H1 (cell line): ENCODE measurements around the gene LY9. TPM values are rescaled to one million over a fixed set of nuclear protein-coding genes. Genes with fewer than 3 reads are reported as not detected.
A peak's percentile ranks its signal among the peaks of the same experiment; 100 is the strongest.

ENCODE experiments used
- CTCF ChIA-PET: fragments of 300-600 bp; sonication (Branson Sonifier 250); formaldehyde crosslinking; loops from one replicate; lab custom pipeline; 2021; ENCODE audit not compliant: partially characterized antibody; lab: Charles Lee
- POLR2A ChIA-PET: fragments of 300-600 bp; sonication (Branson Sonifier 250); formaldehyde crosslinking; loops from one replicate; lab custom pipeline; 2021; ENCODE audit warnings: inconsistent platforms; ENCODE audit not compliant: partially characterized antibody; lab: Charles Lee
- DNase-seq, 2 experiments: peaks; one replicate each; pipeline versions ENCODE4 v3.0.0 to v3.0.0-alpha.2; 2010 to 2022; ENCODE audit warnings: low spot score in 2 of 2, low read depth in 1 of 2, mixed read lengths in 1 of 2
- FAIRE-seq: peaks from 2 replicates; lab custom pipeline; 2011; peaks lifted over from hg19 to GRCh38; lab: Jason Lieb, UNC
- H2AFZ ChIP-seq: 2 replicates; pipeline ENCODE4 v1.8.1; 2012; ENCODE audit warnings: low read length, inconsistent platforms
- H2AK5ac ChIP-seq: 2 replicates; pipeline ENCODE4 v1.6.1; 2013; ENCODE audit warnings: low read depth, low read length
- H2BK120ac ChIP-seq: replicated peaks from 2 replicates; pipeline ENCODE3; 2013; ENCODE audit warnings: low read depth, low read length, inconsistent platforms
- H2BK12ac ChIP-seq: 2 replicates; pipeline ENCODE4 v1.6.1; 2013; ENCODE audit warnings: low read depth, low read length
- H2BK15ac ChIP-seq: 2 replicates; pipeline ENCODE4 v1.6.1; 2013; ENCODE audit warnings: low read length
- H2BK20ac ChIP-seq: 2 replicates; pipeline ENCODE4 v1.6.1; 2013; ENCODE audit warnings: low read length
- H2BK5ac ChIP-seq: 2 replicates; pipeline ENCODE4 v1.6.1; 2013; ENCODE audit warnings: low read depth, low read length
- H3K14ac ChIP-seq: 2 replicates; pipeline ENCODE4 v1.6.1; 2013; ENCODE audit warnings: inconsistent platforms; ENCODE audit not compliant: insufficient read length
- H3K18ac ChIP-seq: 2 replicates; pipeline ENCODE4 v1.6.1; 2013; ENCODE audit warnings: low read length; ENCODE audit errors: extremely low read depth
- H3K23ac ChIP-seq: 2 replicates; pipeline ENCODE4 v1.6.1; 2013; ENCODE audit warnings: inconsistent platforms; ENCODE audit not compliant: insufficient read length
- H3K23me2 ChIP-seq: 2 replicates; pipeline ENCODE4 v1.6.1; 2013; ENCODE audit warnings: low read depth, low read length
- H3K27ac ChIP-seq: 2 replicates; pipeline ENCODE4 v1.6.1; 2011; ENCODE audit warnings: low read depth, low read length, inconsistent platforms
- H3K27me3 ChIP-seq, 4 experiments: replicated peaks in 1 of 4; 1 replicate in 1 of 4; 2 replicates in 3 of 4; pipeline versions ENCODE4 v1.6.1 to v1.8.1; 2011 to 2013; ENCODE audit warnings: low read length in 3 of 4, mild to moderate bottlenecking in 3 of 4, inconsistent platforms in 2 of 4, mixed read lengths in 2 of 4, moderate library complexity in 1 of 4; ENCODE audit not compliant: control insufficient read depth in 3 of 4, insufficient read depth in 3 of 4; ENCODE audit errors: extremely low read depth in 1 of 4
- H3K36me3 ChIP-seq, 4 experiments: 2 replicates each; pipeline versions ENCODE4 v1.6.1 to v1.8.1; 2011 to 2013; ENCODE audit warnings: mild to moderate bottlenecking in 4 of 4, low read length in 3 of 4, moderate library complexity in 2 of 4, control low read depth in 1 of 4, inconsistent platforms in 1 of 4; ENCODE audit not compliant: insufficient read depth in 4 of 4, control insufficient read depth in 2 of 4
- H3K4ac ChIP-seq: replicated peaks from 2 replicates; pipeline ENCODE3; 2013; ENCODE audit warnings: low read length, low read depth, mixed read lengths, inconsistent platforms; ENCODE audit not compliant: insufficient read length
- H3K4me1 ChIP-seq, 4 experiments: replicated peaks in 1 of 4; 1 replicate in 1 of 4; 2 replicates in 3 of 4; pipeline versions ENCODE4 v1.6.1 to v1.8.1; 2011 to 2013; ENCODE audit warnings: low read length in 3 of 4, inconsistent platforms in 2 of 4, mixed read lengths in 1 of 4; ENCODE audit not compliant: insufficient read depth in 4 of 4, control insufficient read depth in 3 of 4
- H3K4me2 ChIP-seq, 2 experiments: 2 replicates each; pipeline versions ENCODE4 v1.6.1 to v1.8.1; 2011 to 2013; ENCODE audit warnings: low read depth in 2 of 2, low read length in 2 of 2, control low read depth in 1 of 2, inconsistent platforms in 1 of 2, mild to moderate bottlenecking in 1 of 2; ENCODE audit not compliant: insufficient read depth in 1 of 2
- H3K4me3 ChIP-seq, 4 experiments: fragments of 200-600, 300-600 bp in 1 of 4; sonication (generic), shearing (Covaris generic), sonication (Bioruptor Twin) in 1 of 4; 2 replicates each; pipeline versions ENCODE4 v1.5.1 to v1.8.1; 2011 to 2016; ENCODE audit warnings: low read length in 4 of 4, low read depth in 3 of 4, control low read depth in 2 of 4, inconsistent platforms in 2 of 4, mild to moderate bottlenecking in 2 of 4, mixed read lengths in 1 of 4, moderate library complexity in 1 of 4; ENCODE audit not compliant: insufficient read depth in 2 of 4; ENCODE audit errors: extremely low read depth in 1 of 4
- H3K56ac ChIP-seq: replicated peaks from 2 replicates; pipeline ENCODE3; 2013; ENCODE audit warnings: low read depth, mild to moderate bottlenecking, mixed read lengths, low read length, inconsistent platforms; ENCODE audit not compliant: insufficient read length
- H3K79me1 ChIP-seq: 2 replicates; pipeline ENCODE4 v1.6.1; 2013; ENCODE audit warnings: low read depth, low read length, control low read depth
- H3K79me2 ChIP-seq, 2 experiments: 2 replicates each; pipeline versions ENCODE4 v1.6.1 to v1.8.1; 2012 to 2013; ENCODE audit warnings: low read length in 2 of 2, mild to moderate bottlenecking in 2 of 2, inconsistent platforms in 1 of 2; ENCODE audit not compliant: insufficient read depth in 2 of 2, control insufficient read depth in 1 of 2
- H3K9ac ChIP-seq, 4 experiments: replicated peaks in 1 of 4; 1 replicate in 1 of 4; 2 replicates in 3 of 4; pipeline versions ENCODE4 v1.6.1 to v1.8.1; 2011 to 2013; ENCODE audit warnings: low read depth in 3 of 4, low read length in 3 of 4, control low read depth in 2 of 4, mild to moderate bottlenecking in 2 of 4, moderate library complexity in 2 of 4, inconsistent platforms in 1 of 4; ENCODE audit errors: extremely low read depth in 1 of 4
- H3K9me3 ChIP-seq, 2 experiments: 2 replicates each; pipeline versions ENCODE4 v1.6.1 to v1.8.1; 2012 to 2013; ENCODE audit warnings: mild to moderate bottlenecking in 2 of 2, moderate library complexity in 2 of 2, control low read depth in 1 of 2, inconsistent platforms in 1 of 2, low read depth in 1 of 2, low read length in 1 of 2, mixed read lengths in 1 of 2; ENCODE audit not compliant: insufficient read depth in 2 of 2
- H4K20me1 ChIP-seq, 2 experiments: replicated peaks in 1 of 2; 2 replicates each; pipeline versions ENCODE3 to v1.8.1; 2011 to 2013; ENCODE audit warnings: inconsistent platforms in 2 of 2, low read length in 2 of 2, mild to moderate bottlenecking in 1 of 2; ENCODE audit not compliant: insufficient read depth in 2 of 2, control insufficient read depth in 1 of 2
- H4K5ac ChIP-seq: 2 replicates; pipeline ENCODE4 v1.6.1; 2013; ENCODE audit warnings: low read length, low read depth, mixed read lengths, inconsistent platforms; ENCODE audit not compliant: insufficient read length
- H4K8ac ChIP-seq: 2 replicates; pipeline ENCODE4 v1.8.0; 2013; ENCODE audit warnings: mild to moderate bottlenecking, moderate library complexity, low read length, inconsistent platforms; ENCODE audit not compliant: insufficient read depth; ENCODE audit errors: extremely low read depth
- H4K91ac ChIP-seq: replicated peaks from 2 replicates; pipeline ENCODE3; 2013; ENCODE audit warnings: low read length, mixed read lengths, inconsistent platforms; ENCODE audit not compliant: insufficient read length
- RAD21 ChIP-seq, 2 experiments: IDR thresholded peaks in 1 of 2; conservative IDR thresholded peaks in 1 of 2; 2 replicates each; pipeline ENCODE4 v1.6.1; 2011; ENCODE audit warnings: low read depth in 2 of 2, low read length in 2 of 2, improper control_type of control experiment in 1 of 2, inconsistent platforms in 1 of 2, mild to moderate bottlenecking in 1 of 2, moderate library complexity in 1 of 2
- SP1 ChIP-seq: IDR thresholded peaks from 2 replicates; pipeline ENCODE4 v1.6.1; 2011; ENCODE audit warnings: low read depth, low read length
- WGBS, 2 experiments: shearing (Covaris generic) in 1 of 2; methylation state at CpG; one replicate each; pipeline versions ENCODE4 v1.1.6 to v1.1.7; 2013 to 2015; ENCODE audit warnings: low lambda C conversion rate in 2 of 2, mixed read lengths in 2 of 2, inconsistent platforms in 1 of 2, low coverage in 1 of 2, missing lambda C conversion rate in 1 of 2; ENCODE audit not compliant: insufficient replicate concordance in 2 of 2, insufficient coverage in 1 of 2, insufficient read length in 1 of 2; ENCODE audit errors: extremely low coverage in 1 of 2, missing lambda C conversion rate in 1 of 2; 5-methylcytosine and 5-hydroxymethylcytosine counted together
- polyA plus RNA-seq, 7 experiments: library from polyadenylated mRNA; depleted of rRNA in 3 of 7; stranded (reverse) in 5 of 7; unstranded in 2 of 7; fragments of >200 nt in 5 of 7; fragments of 200-250 nt in 2 of 7; gene quantifications; 1 replicate in 5 of 7; 2 replicates in 1 of 7; 4 replicates in 1 of 7; pipeline versions ENCODE4 v1.2.1 to v1.2.3, GENCODE V29; 2011 to 2013; ENCODE audit warnings: missing spikeins in 2 of 7, mixed read lengths in 2 of 7
- total RNA-seq: library from RNA; stranded (reverse); fragmentation: NEBNext Ultra II Directional; extraction: Animal tissue kit (Norgen Biotek cat#: 25700); gene quantifications from 2 replicates; pipeline ENCODE4 v1.2.1, GENCODE V29; 2021
- TF ChIP-seq, protein P1 (sequence below), 3 experiments: IDR thresholded peaks; 1 replicate in 2 of 3; 2 replicates in 1 of 3; pipeline versions ENCODE4 v1.5.1 to v1.6.1; 2011; ENCODE audit warnings: low read length in 3 of 3, mild to moderate bottlenecking in 3 of 3, inconsistent platforms in 2 of 3, low read depth in 1 of 3, moderate library complexity in 1 of 3; ENCODE audit not compliant: insufficient read depth in 1 of 3; ENCODE audit errors: control extremely low read depth in 1 of 3

Gene LY9
- total and polyA plus RNA-seq, 2 of the 8 experiments (the other 6 are each of a cell fraction or from before 2014, with no cell fraction given), result not detected

GRCh38 chr1:160806109-160806665, 10.2 kb downstream of the LY9 start:
- H3K23ac ChIP-seq, result no peak overlapping the region
- no peak overlapping the region for H4K8ac ChIP-seq
- no peaks in the 10 kb centered on the region for H4K20me1 ChIP-seq
- H2BK120ac ChIP-seq, result no peak overlapping the region
- ChIA-PET CTCF (interaction anchor here (0.6 to 1.8 kb wide), 10 partner anchors 8 to 162 kb away, joined by 3 to 9 read pairs (median 4); no protein-coding TSS in a partner anchor), POLR2A (no interaction called here)
- no peak overlapping the region for H3K4me3 ChIP-seq
- no peak for TF ChIP-seq SP1
- TF ChIP-seq, protein P1, sequence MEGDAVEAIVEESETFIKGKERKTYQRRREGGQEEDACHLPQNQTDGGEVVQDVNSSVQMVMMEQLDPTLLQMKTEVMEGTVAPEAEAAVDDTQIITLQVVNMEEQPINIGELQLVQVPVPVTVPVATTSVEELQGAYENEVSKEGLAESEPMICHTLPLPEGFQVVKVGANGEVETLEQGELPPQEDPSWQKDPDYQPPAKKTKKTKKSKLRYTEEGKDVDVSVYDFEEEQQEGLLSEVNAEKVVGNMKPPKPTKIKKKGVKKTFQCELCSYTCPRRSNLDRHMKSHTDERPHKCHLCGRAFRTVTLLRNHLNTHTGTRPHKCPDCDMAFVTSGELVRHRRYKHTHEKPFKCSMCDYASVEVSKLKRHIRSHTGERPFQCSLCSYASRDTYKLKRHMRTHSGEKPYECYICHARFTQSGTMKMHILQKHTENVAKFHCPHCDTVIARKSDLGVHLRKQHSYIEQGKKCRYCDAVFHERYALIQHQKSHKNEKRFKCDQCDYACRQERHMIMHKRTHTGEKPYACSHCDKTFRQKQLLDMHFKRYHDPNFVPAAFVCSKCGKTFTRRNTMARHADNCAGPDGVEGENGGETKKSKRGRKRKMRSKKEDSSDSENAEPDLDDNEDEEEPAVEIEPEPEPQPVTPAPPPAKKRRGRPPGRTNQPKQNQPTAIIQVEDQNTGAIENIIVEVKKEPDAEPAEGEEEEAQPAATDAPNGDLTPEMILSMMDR (IDR thresholded peaks at IDR 0.05; ENCODE audit: control extremely low read depth in 1 of 3, insufficient read depth in 1 of 3, low read depth in 1 of 3, low read length in 3 of 3), result peak in 1 of 3 experiments; percentile 7; a peak in 1 of 4 replicates
- TF ChIP-seq RAD21 (IDR thresholded peaks at IDR 0.05 in 1 of 2, conservative IDR thresholded peaks at IDR 0.05 in 1 of 2; ENCODE audit: low read depth in 2 of 2, low read length in 2 of 2), result peak in 1 of 2 experiments; percentile 12; a peak in 1 of 4 replicates
- no peaks in the 10 kb centered on the region for H3K23me2 ChIP-seq
- H4K91ac ChIP-seq, result no peak overlapping the region
- 64% methylated on average over 1 of the region's 1 CpG; no CpG with 5 or more reads in 1 of the 2 experiments for WGBS, 2 experiments
- H3K4me1 ChIP-seq, result peaks cover 0 to 7% (median 2%) of the 10 kb centered on the region in 4 experiments; a peak in 3 of 7 replicates
- H3K14ac ChIP-seq, result no peak overlapping the region
- no peak overlapping the region for H3K56ac ChIP-seq
- no peaks in the 10 kb centered on the region for H3K79me1 ChIP-seq
- no peaks in the 10 kb centered on the region for H3K36me3 ChIP-seq
- H3K27ac ChIP-seq, result no peak overlapping the region
- H4K5ac ChIP-seq, result no peak overlapping the region
- no peak overlapping the region for H3K18ac ChIP-seq
- no peaks in the 10 kb centered on the region for H3K27me3 ChIP-seq
- H2BK20ac ChIP-seq, result no peak overlapping the region
- no peak overlapping the region for H2BK12ac ChIP-seq
- H2BK15ac ChIP-seq, result no peak overlapping the region
- no peak overlapping the region for H3K4me2 ChIP-seq
- H3K79me2 ChIP-seq, result no peaks in the 10 kb centered on the region
- FAIRE-seq (no peak), DNase-seq (no peak)
- no peak overlapping the region for H3K9ac ChIP-seq
- H3K4ac ChIP-seq, result no peak overlapping the region
- no peaks in the 10 kb centered on the region for H3K9me3 ChIP-seq
- no peak overlapping the region for H2AK5ac ChIP-seq
- no peak overlapping the region for H2AFZ ChIP-seq
- no peak overlapping the region for H2BK5ac ChIP-seq
